HepG2 (cell line): ENCODE data around the gene RBCK1. TPM values are rescaled to one million over a fixed set of nuclear protein-coding genes. Genes with fewer than 3 reads are reported as not detected.

ENCODE experiments used
- FOXK1 ChIP-seq: sonication (generic); formaldehyde crosslinking; IDR thresholded peaks from 2 replicates; pipeline ENCODE4 v1.4.0; 2020; ENCODE audit warnings: low read depth, missing genetic modification reagents, borderline replicate concordance
- HOXA7 ChIP-seq: sonication (generic); formaldehyde crosslinking; IDR thresholded peaks from 2 replicates; pipeline ENCODE4 v1.8.1; 2022; ENCODE audit warnings: mild to moderate bottlenecking, missing genetic modification reagents, moderate library complexity
- MIER3 ChIP-seq: IDR thresholded peaks from 2 replicates; pipeline ENCODE4 v1.6.1; 2016; ENCODE audit warnings: missing compliant biosample characterization, borderline replicate concordance
- RXRB ChIP-seq: IDR thresholded peaks from 2 replicates; pipeline ENCODE4 v1.6.1; 2016; ENCODE audit warnings: borderline replicate concordance, missing genetic modification reagents, missing compliant biosample characterization
- XRCC5 ChIP-seq: fragments of 200-400 bp; formaldehyde crosslinking; optimal IDR thresholded peaks from 2 replicates; pipeline ENCODE3; 2017; ENCODE audit warnings: mild to moderate bottlenecking, low read length
- ZKSCAN5 ChIP-seq: sonication (generic); formaldehyde crosslinking; IDR thresholded peaks from 2 replicates; pipeline ENCODE4 v1.5.1; 2020; ENCODE audit warnings: mild to moderate bottlenecking, missing genetic modification reagents
- ZNF138 ChIP-seq: sonication (generic); formaldehyde crosslinking; IDR thresholded peaks from 2 replicates; pipeline ENCODE4 v1.5.0; 2020; ENCODE audit warnings: mild to moderate bottlenecking, low read depth, missing genetic modification reagents
- ZNF225 ChIP-seq: sonication (generic); formaldehyde crosslinking; IDR thresholded peaks from 2 replicates; pipeline ENCODE4 v1.4.0; 2020; ENCODE audit warnings: mild to moderate bottlenecking, missing genetic modification reagents
- ZSCAN20 ChIP-seq: sonication (generic); formaldehyde crosslinking; IDR thresholded peaks from 2 replicates; pipeline ENCODE4 v1.4.0; 2020; ENCODE audit warnings: missing genetic modification reagents, mild to moderate bottlenecking, borderline replicate concordance
- polyA plus RNA-seq, 8 experiments: library from polyadenylated mRNA; depleted of rRNA in 3 of 8; stranded (reverse) in 7 of 8; unstranded in 1 of 8; fragments of >200 nt; fragmentation: Illumina TruSeq in 4 of 8; extraction: Trizol in 4 of 8; gene quantifications; 2 replicates each; pipeline versions ENCODE4 v1.2.1 to v1.2.3, GENCODE V29; 2011 to 2016; ENCODE audit warnings: low read depth in 4 of 8, missing spikeins in 1 of 8, mixed read lengths in 1 of 8; ENCODE audit not compliant: insufficient read depth in 1 of 8
- total RNA-seq, 5 experiments: library from RNA; depleted of rRNA; stranded (reverse); fragments of >200 nt; fragmentation: Illumina TruSeq; extraction: Trizol; gene quantifications; 2 replicates each; pipeline ENCODE4 v1.2.3, GENCODE V29; 2016; ENCODE audit warnings: low read depth in 1 of 5
- TF ChIP-seq, protein P1 (sequence below): sonication (generic); formaldehyde crosslinking; IDR thresholded peaks from 2 replicates; pipeline ENCODE4 v1.5.0; 2020; ENCODE audit warnings: missing genetic modification reagents
- TF ChIP-seq, protein P2 (sequence below): sonication (generic); formaldehyde crosslinking; IDR thresholded peaks from 2 replicates; pipeline ENCODE4 v1.5.0; 2020; ENCODE audit warnings: missing genetic modification reagents, mild to moderate bottlenecking, borderline replicate concordance
- TF ChIP-seq, protein P3 (sequence below): sonication (generic); formaldehyde crosslinking; IDR thresholded peaks from 2 replicates; pipeline ENCODE4 v1.8.0; 2023; ENCODE audit warnings: mild to moderate bottlenecking, missing genetic modification reagents
- TF ChIP-seq, protein P4 (sequence below): sonication (generic); formaldehyde crosslinking; IDR thresholded peaks from 2 replicates; pipeline ENCODE4; 2020; ENCODE audit warnings: missing genetic modification reagents, mild to moderate bottlenecking, borderline replicate concordance
- TF ChIP-seq, protein P5 (sequence below): sonication (generic); formaldehyde crosslinking; IDR thresholded peaks from 2 replicates; pipeline ENCODE4 v1.8.1; 2023; ENCODE audit warnings: mild to moderate bottlenecking, missing genetic modification reagents, borderline replicate concordance
- TF ChIP-seq, protein P6 (sequence below): sonication (generic); formaldehyde crosslinking; IDR thresholded peaks from 2 replicates; pipeline ENCODE4 v1.4.0; 2020; ENCODE audit warnings: mild to moderate bottlenecking, low read depth, missing genetic modification reagents
- TF ChIP-seq, protein P7 (sequence below): sonication (generic); formaldehyde crosslinking; IDR thresholded peaks from 2 replicates; pipeline ENCODE4 v1.4.0; 2020; ENCODE audit warnings: missing genetic modification reagents

Gene RBCK1
- total and polyA plus RNA-seq, 2 of the 13 experiments (the other 11 are each of a cell fraction or from before 2014, with no cell fraction given): 149 to 215 TPM

DNA sequence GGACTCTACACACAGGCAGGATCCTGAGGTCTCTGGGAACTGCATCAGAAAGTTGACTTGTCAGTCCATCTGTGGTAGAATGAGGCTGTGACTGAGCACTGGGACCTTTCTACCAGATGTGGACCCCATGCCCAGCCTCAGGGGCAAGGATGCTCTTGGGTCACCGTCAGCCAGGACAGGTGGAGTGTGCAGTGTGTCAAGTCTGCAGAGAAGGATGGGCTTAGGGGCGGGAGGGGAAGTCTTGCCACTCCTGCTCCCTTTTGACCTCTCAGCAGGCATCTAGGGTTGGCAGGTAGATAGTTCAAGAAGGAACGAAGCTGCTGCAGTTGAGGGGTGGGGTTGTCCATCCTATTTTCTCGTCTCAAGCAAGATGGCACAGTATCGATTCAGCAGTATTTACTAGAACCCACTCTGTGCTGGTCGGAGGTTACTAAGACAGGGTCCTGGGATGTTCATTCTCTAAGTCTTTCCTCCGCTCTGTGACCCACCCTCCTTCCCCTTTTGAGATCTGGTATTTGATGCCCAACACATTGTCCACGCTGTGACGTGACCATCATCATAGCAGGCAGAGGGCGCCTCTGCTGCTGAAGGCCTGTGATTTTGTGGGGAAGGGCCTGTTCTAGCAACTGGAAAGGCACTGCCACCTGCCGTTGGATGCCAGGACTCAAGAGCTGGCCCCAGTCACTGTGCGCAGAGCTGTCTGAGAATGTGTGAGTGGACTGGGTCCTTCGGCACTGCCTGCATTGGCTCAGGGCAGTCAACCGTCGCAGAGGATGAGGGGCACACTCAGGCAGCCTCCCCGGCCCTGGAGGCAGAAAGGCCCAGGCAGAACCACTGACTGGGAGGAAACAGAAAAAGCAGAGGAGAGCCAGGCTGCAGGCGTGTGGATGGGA, 23.2 kb downstream of the RBCK1 start (continued):
- TF ChIP-seq, protein P1, sequence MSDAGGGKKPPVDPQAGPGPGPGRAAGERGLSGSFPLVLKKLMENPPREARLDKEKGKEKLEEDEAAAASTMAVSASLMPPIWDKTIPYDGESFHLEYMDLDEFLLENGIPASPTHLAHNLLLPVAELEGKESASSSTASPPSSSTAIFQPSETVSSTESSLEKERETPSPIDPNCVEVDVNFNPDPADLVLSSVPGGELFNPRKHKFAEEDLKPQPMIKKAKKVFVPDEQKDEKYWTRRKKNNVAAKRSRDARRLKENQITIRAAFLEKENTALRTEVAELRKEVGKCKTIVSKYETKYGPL (CRISPR knock-in tag): no peak
- TF ChIP-seq ZNF225 (peak; percentile 69; the same call in 1 of the 2 replicates), ZSCAN20 (no peak), RXRB (CRISPR knock-in tag) (peak; percentile 78; the same call in 1 of the 2 replicates), ZKSCAN5 (CRISPR knock-in tag) (no peak), XRCC5 (peak; percentile 99), FOXK1 (peak; percentile 70; the same call in 1 of the 2 replicates), ZNF138 (no peak), MIER3 (CRISPR knock-in tag) (peak; percentile 73; the same call in 1 of the 2 replicates), HOXA7 (no peak)
- TF ChIP-seq, protein P2, sequence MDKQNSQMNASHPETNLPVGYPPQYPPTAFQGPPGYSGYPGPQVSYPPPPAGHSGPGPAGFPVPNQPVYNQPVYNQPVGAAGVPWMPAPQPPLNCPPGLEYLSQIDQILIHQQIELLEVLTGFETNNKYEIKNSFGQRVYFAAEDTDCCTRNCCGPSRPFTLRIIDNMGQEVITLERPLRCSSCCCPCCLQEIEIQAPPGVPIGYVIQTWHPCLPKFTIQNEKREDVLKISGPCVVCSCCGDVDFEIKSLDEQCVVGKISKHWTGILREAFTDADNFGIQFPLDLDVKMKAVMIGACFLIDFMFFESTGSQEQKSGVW (CRISPR knock-in tag): no peak
- TF ChIP-seq, protein P3, sequence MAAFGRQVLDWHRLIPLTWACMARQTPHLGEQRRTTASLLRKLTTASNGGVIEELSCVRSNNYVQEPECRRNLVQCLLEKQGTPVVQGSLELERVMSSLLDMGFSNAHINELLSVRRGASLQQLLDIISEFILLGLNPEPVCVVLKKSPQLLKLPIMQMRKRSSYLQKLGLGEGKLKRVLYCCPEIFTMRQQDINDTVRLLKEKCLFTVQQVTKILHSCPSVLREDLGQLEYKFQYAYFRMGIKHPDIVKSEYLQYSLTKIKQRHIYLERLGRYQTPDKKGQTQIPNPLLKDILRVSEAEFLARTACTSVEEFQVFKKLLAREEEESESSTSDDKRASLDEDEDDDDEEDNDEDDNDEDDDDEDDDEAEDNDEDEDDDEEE (CRISPR knock-in tag): no peak
- TF ChIP-seq, protein P4, sequence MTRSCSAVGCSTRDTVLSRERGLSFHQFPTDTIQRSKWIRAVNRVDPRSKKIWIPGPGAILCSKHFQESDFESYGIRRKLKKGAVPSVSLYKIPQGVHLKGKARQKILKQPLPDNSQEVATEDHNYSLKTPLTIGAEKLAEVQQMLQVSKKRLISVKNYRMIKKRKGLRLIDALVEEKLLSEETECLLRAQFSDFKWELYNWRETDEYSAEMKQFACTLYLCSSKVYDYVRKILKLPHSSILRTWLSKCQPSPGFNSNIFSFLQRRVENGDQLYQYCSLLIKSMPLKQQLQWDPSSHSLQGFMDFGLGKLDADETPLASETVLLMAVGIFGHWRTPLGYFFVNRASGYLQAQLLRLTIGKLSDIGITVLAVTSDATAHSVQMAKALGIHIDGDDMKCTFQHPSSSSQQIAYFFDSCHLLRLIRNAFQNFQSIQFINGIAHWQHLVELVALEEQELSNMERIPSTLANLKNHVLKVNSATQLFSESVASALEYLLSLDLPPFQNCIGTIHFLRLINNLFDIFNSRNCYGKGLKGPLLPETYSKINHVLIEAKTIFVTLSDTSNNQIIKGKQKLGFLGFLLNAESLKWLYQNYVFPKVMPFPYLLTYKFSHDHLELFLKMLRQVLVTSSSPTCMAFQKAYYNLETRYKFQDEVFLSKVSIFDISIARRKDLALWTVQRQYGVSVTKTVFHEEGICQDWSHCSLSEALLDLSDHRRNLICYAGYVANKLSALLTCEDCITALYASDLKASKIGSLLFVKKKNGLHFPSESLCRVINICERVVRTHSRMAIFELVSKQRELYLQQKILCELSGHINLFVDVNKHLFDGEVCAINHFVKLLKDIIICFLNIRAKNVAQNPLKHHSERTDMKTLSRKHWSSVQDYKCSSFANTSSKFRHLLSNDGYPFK: peak; percentile 72; the same call in 1 of the 2 replicates
- TF ChIP-seq, protein P5, sequence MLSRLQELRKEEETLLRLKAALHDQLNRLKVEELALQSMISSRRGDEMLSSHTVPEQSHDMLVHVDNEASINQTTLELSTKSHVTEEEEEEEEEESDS (CRISPR knock-in tag): no peak
- TF ChIP-seq, protein P6, sequence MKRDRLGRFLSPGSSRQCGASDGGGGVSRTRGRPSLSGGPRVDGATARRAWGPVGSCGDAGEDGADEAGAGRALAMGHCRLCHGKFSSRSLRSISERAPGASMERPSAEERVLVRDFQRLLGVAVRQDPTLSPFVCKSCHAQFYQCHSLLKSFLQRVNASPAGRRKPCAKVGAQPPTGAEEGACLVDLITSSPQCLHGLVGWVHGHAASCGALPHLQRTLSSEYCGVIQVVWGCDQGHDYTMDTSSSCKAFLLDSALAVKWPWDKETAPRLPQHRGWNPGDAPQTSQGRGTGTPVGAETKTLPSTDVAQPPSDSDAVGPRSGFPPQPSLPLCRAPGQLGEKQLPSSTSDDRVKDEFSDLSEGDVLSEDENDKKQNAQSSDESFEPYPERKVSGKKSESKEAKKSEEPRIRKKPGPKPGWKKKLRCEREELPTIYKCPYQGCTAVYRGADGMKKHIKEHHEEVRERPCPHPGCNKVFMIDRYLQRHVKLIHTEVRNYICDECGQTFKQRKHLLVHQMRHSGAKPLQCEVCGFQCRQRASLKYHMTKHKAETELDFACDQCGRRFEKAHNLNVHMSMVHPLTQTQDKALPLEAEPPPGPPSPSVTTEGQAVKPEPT (CRISPR knock-in tag): no peak
- TF ChIP-seq, protein P7, sequence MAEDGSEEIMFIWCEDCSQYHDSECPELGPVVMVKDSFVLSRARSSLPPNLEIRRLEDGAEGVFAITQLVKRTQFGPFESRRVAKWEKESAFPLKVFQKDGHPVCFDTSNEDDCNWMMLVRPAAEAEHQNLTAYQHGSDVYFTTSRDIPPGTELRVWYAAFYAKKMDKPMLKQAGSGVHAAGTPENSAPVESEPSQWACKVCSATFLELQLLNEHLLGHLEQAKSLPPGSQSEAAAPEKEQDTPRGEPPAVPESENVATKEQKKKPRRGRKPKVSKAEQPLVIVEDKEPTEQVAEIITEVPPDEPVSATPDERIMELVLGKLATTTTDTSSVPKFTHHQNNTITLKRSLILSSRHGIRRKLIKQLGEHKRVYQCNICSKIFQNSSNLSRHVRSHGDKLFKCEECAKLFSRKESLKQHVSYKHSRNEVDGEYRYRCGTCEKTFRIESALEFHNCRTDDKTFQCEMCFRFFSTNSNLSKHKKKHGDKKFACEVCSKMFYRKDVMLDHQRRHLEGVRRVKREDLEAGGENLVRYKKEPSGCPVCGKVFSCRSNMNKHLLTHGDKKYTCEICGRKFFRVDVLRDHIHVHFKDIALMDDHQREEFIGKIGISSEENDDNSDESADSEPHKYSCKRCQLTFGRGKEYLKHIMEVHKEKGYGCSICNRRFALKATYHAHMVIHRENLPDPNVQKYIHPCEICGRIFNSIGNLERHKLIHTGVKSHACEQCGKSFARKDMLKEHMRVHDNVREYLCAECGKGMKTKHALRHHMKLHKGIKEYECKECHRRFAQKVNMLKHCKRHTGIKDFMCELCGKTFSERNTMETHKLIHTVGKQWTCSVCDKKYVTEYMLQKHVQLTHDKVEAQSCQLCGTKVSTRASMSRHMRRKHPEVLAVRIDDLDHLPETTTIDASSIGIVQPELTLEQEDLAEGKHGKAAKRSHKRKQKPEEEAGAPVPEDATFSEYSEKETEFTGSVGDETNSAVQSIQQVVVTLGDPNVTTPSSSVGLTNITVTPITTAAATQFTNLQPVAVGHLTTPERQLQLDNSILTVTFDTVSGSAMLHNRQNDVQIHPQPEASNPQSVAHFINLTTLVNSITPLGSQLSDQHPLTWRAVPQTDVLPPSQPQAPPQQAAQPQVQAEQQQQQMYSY: no peak
